Measurements from ENCODE around the gene CHRND.

GRCh38 chr2:232551250-232551638, 25.3 kb downstream of the CHRND start:
- TF ChIP-seq EZH2 (IDR thresholded peaks at IDR 0.05; ENCODE audit: borderline replicate concordance, insufficient read depth, low read length, poor library complexity, severe bottlenecking) (no peak), EP300 (conservative IDR thresholded peaks at IDR 0.05; ENCODE audit: poor library complexity, severe bottlenecking) (no peak), RAD21 (conservative IDR thresholded peaks at IDR 0.05) (no peak), MXI1 (conservative IDR thresholded peaks at IDR 0.05; ENCODE audit: poor library complexity, severe bottlenecking) (no peak), REST (IDR thresholded peaks at IDR 0.05; ENCODE audit: borderline replicate concordance) (no peak), POLR2AphosphoS5 (IDR thresholded peaks at IDR 0.05) (no peak)
- TF ChIP-seq, protein P1, sequence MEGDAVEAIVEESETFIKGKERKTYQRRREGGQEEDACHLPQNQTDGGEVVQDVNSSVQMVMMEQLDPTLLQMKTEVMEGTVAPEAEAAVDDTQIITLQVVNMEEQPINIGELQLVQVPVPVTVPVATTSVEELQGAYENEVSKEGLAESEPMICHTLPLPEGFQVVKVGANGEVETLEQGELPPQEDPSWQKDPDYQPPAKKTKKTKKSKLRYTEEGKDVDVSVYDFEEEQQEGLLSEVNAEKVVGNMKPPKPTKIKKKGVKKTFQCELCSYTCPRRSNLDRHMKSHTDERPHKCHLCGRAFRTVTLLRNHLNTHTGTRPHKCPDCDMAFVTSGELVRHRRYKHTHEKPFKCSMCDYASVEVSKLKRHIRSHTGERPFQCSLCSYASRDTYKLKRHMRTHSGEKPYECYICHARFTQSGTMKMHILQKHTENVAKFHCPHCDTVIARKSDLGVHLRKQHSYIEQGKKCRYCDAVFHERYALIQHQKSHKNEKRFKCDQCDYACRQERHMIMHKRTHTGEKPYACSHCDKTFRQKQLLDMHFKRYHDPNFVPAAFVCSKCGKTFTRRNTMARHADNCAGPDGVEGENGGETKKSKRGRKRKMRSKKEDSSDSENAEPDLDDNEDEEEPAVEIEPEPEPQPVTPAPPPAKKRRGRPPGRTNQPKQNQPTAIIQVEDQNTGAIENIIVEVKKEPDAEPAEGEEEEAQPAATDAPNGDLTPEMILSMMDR (IDR thresholded peaks at IDR 0.05; ENCODE audit: poor library complexity, severe bottlenecking), result no peak

Data from neural cell (in vitro differentiated cells).